ENCODE results near the gene CDH22.

DNA sequence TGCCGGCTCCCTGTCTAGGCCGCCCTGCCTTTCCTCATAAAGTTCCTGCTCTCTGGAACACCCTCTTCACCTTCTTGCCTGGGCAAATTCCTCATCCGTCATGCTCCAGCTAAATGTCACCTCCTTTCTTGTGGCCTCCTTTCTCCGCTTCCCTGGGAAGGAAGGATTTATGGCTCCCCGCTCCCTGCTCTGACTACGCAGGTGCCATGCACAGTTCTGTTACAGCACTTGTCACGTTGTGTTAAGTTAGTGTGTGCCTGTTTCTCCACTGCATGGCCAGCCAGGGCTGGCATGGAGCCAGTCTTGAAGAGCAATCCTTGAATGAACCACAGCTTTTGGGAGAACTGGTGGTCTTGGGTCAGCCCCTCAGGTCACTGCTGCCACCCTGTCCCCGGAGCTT, 128.4 kb downstream of the CDH22 start:
- TF ChIP-seq RAD21 (IDR thresholded peaks at IDR 0.05; ENCODE audit: low read depth), result no peak
- TF ChIP-seq, protein P1, sequence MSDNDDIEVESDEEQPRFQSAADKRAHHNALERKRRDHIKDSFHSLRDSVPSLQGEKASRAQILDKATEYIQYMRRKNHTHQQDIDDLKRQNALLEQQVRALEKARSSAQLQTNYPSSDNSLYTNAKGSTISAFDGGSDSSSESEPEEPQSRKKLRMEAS (IDR thresholded peaks at IDR 0.05), result no peak
- no peak for TF ChIP-seq EP300 (IDR thresholded peaks at IDR 0.05; ENCODE audit: borderline replicate concordance)
- TF ChIP-seq, protein P2, sequence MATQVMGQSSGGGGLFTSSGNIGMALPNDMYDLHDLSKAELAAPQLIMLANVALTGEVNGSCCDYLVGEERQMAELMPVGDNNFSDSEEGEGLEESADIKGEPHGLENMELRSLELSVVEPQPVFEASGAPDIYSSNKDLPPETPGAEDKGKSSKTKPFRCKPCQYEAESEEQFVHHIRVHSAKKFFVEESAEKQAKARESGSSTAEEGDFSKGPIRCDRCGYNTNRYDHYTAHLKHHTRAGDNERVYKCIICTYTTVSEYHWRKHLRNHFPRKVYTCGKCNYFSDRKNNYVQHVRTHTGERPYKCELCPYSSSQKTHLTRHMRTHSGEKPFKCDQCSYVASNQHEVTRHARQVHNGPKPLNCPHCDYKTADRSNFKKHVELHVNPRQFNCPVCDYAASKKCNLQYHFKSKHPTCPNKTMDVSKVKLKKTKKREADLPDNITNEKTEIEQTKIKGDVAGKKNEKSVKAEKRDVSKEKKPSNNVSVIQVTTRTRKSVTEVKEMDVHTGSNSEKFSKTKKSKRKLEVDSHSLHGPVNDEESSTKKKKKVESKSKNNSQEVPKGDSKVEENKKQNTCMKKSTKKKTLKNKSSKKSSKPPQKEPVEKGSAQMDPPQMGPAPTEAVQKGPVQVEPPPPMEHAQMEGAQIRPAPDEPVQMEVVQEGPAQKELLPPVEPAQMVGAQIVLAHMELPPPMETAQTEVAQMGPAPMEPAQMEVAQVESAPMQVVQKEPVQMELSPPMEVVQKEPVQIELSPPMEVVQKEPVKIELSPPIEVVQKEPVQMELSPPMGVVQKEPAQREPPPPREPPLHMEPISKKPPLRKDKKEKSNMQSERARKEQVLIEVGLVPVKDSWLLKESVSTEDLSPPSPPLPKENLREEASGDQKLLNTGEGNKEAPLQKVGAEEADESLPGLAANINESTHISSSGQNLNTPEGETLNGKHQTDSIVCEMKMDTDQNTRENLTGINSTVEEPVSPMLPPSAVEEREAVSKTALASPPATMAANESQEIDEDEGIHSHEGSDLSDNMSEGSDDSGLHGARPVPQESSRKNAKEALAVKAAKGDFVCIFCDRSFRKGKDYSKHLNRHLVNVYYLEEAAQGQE (IDR thresholded peaks at IDR 0.05; ENCODE audit: low read depth), result no peak
- no peak for TF ChIP-seq EGR1 (IDR thresholded peaks at IDR 0.05)
- no peak for TF ChIP-seq TAF1 (IDR thresholded peaks at IDR 0.05; ENCODE audit: low read depth)
- no peak for TF ChIP-seq TCF12 (IDR thresholded peaks at IDR 0.05; ENCODE audit: low read depth)
